ENCODE data around the gene FYB1.

The FYB1 gene

GRCh38 chr5:39116344-39117170 is 102.8 kb downstream of the FYB1 start:
- no peak for DNase-seq

DNA sequence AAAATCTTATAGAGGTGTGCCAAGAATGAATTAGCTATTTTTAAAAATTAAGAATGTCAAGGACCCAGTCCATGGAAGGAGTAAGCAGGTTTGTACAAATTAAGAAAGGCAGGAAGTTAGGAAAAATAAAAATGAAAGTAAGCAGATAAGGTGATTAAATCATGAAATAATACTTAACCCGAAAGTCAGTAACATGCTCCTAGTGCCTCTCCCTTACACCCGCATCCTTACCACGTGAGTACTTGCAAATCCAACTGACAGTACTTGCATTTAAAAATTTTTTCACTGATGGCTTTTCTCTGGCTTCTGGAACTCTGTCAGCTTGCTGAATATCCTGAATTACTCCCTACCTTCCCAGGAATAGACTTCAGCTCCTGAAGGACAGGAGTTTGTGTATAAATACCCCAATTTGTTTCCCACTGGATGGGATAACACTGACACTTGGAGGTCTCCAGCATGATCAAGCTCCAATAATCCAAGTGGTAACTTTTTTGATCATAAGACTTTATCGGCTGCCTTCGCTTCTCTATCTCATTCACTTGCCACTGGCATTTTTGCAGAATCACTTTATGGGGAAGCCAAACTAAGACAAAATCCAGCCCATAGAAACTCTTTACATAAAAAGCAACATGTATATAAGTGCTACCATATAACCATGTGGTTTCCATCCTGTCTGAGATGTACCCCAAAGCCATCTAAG is 103.6 kb downstream of the FYB1 start:
- no peak for DNase-seq

DNA sequence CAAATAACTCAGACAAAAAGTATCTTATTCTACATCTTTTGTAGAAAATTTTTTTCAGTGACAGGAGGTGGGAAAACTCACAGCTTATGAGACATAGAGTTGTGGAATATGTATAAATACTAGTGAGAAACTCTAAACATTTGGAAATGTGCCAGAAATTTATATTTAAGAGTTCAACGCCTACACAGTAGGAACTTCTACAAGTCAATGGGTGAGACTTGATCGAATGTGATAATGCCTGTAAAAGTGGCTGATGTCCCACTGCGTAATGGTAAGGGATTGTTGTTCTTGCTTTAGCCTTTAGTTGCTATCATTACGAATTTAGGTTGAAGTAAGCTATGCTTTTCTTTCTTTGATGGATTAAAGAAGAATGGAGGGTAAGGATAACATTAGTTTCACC is 105.2 kb downstream of the FYB1 start:
- no peak for DNase-seq

- no peak for DNase-seq
These were observed 105.9 kb downstream of the FYB1 start for GRCh38 chr5:39113354-39113953.

DNA sequence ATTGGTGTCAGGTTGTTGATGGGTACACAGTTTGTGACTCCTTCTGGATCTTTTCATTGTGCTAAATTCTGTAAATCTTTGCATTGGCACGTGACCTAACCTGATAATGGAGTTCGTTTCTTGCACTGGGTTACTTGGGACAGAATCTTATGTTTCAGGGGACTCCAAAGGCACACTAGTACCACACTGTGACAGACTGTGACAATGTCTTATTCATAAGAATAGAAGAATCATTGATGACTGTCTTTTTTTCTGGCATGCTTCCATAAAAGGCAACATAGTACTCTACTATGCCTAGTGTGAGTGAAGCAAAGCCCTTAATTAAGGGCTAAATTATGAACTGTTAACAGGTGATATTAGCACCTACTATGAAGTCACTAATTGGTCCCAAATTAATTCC is 109.8 kb downstream of the FYB1 start:
- DNase-seq: no peak

DNA sequence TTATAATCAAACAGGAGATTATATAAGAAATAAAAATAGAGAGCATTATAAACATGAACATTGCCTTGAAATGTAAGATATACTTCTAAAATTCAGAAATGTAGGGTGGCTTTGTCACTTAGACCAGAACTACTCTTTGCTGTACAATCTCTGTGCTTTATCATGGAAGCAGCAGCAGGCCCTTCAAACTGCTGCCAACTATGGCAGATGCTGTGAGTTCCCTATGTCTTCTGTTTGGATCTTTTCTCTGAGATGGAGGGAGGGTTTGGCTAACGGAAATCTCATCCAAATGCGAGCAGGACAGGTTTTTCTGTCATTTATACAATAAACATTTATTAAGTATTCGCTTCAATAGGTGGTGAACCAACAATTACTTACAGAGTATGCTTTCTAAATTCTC is 110.4 kb downstream of the FYB1 start:
- no peak for DNase-seq

GRCh38 chr5:39107350-39107749 is 112.0 kb downstream of the FYB1 start:
- DNase-seq: no peak

DNA sequence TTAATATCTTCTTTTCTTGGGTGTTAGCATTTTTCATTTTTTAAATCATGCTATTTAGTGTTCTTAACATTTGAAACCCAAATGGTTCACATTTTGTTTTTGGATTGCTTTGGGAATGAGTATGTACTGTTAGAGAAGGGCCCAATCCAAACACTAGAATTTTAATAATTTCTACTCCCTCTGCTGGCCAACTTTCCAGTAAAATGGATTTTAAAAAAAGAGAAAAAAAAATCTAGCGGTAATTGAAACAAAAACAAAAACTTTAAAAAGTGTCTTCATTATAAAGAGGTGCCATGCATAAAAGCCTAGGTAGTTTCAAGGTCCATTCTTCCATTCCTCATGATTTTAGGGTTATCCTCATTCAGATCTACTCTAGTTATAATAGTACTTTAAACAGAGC is 113.0 kb downstream of the FYB1 start:
- DNase-seq: no peak

- DNase-seq: no peak
These were observed 115.1 kb downstream of the FYB1 start for GRCh38 chr5:39104221-39104620.

GRCh38 chr5:39102684-39103155 is 116.6 kb downstream of the FYB1 start:
- DNase-seq: no peak

- DNase-seq: no peak
These were observed 118.4 kb downstream of the FYB1 start for GRCh38 chr5:39100851-39101396.

DNA sequence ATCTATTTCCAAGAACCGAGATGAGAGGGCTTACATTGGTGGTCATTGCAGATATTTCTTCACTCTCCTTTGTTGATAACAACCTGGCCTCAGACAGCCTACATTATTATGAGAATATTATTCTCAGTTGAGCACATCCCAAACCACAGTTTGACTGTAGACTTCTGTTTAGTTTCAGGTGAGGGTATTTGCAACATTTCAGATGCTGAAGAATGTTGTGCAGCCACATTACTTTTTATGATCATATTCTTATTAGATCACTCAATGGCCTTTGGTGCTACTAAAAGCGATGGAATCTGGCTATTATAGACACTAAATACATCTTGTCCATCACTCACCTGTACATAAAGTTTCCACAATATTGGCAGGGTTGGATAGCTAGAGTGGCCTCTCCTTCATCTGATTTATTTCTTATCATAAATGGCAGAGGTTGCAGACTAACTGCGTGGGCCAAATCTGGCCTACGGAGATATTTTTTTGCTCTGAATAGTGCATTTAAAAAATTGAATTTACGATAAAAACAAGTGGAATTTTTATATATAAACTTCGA is 119.0 kb downstream of the FYB1 start:
- no peak for DNase-seq

- no peak for DNase-seq
These were observed 119.5 kb downstream of the FYB1 start for GRCh38 chr5:39099831-39100230.

- no peak for DNase-seq
These were observed 126.0 kb downstream of the FYB1 start for GRCh38 chr5:39093352-39093751.

DNA sequence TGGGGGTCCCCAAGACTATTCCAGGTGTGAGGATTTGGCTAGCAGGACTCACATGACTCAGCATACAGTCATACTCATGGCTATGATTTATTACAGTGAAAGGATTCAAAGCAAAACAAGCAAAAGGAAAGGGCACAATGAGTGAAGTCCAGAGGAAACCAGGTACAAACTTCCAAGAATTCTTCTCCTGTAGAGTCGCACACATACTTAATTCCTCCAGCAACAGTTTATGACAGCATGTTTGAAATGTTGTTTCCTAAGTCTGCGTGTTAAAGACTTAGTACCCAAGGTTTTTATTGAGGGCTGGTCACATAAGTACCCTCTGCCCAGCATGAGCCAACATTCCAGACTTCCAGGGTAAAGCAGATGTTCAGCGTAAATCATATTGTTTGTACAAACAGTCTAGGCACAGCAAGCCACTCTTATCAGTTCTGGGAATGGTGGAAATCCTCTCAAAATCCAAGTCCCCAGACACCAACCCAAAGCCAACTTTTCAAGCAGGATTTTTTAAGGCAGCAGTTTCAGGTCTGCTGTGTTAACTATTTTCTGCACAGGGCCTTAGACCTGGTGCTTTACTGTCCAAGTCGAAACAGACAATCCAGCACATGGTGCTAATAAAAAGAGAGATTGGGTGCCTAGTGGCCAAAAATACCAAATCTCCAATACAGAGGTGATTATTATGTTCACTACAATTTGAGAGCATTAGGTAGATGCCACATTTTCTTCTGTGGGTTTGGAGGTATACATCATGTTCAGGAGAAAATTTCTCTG is 126.6 kb downstream of the FYB1 start:
- DNase-seq: no peak

DNA sequence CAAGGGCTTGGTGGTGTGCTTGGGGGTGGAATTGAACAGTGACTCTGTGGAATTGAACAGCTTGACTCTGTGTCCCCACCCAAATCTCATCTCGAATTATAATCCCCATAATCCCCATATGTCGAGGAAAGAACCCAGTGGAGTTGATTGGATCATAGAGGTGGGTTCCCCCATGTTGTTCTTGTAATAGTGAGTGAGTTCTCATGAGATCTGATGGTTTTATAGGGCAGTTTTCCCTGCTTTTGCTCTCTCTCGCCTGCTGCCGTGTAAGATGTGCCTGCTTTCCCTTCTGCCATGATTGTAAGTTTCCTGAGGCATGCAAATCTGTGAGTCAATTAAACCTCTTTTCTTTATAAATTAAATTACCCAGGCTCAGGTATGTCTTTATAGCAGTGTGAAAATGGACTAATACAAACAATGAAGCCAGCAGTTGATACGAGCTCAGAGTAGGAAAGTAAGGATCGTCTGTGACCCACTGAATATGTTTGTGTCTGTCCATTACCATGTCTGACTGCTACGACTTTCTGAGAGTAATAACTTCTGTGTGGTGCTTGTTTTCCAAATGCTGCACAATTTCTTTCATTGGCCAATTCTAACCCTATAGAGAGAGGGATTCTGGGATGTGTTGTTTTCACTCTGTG is 127.3 kb downstream of the FYB1 start:
- DNase-seq: no peak

DNA sequence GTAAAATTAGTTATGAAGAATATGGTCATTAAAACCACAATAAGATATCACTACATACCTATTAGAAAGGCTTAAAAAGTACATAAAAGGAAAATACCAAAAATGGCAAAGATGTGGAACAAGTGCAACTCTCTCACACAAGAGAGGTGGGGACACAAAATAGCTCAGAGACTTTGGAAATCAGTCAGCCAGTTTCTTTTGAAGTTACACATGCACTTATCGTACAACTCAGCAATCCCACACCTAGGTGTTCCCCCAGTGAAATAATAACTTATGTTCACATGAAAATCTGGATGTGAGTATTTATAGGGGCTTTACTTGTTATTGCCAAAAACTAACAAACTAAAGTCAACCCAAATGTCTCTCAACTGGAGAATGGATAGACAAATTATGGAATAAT is 135.4 kb downstream of the FYB1 start:
- DNase-seq: no peak

- DNase-seq: no peak
These were observed 136.4 kb downstream of the FYB1 start for GRCh38 chr5:39082995-39083394.

- no peak for DNase-seq
These were observed 138.7 kb downstream of the FYB1 start for GRCh38 chr5:39080597-39081204.

GRCh38 chr5:39080168-39080567 is 139.2 kb downstream of the FYB1 start:
- no peak for DNase-seq

- DNase-seq: no peak
These were observed 140.2 kb downstream of the FYB1 start for GRCh38 chr5:39079147-39079546.

Data from activated T-cell treated with anti-CD3 and anti-CD28 coated beads, Interleukin-2, amount 50 U/mL, for 1 hour (primary cell).